Neutrophil (primary cell): Measurements from ENCODE around the gene FCHO1.

Experiments
- H3K27ac ChIP-seq: fragments of 200-600 bp; sonication (generic); 2 replicates; pipeline ENCODE4 v1.5.1; 2016; ENCODE audit warnings: mild to moderate bottlenecking, moderate library complexity
- H3K27me3 ChIP-seq: fragments of 200-600 bp; sonication (generic); 2 replicates; pipeline ENCODE4 v1.6.0; 2016; ENCODE audit warnings: mild to moderate bottlenecking
- H3K36me3 ChIP-seq: fragments of 200-600 bp; sonication (generic); 2 replicates; pipeline ENCODE4 v1.5.1; 2017
- H3K4me1 ChIP-seq, 2 experiments: fragments of 200-600 bp in 1 of 2; sonication (generic) in 1 of 2; 1 replicate in 1 of 2; 2 replicates in 1 of 2; pipeline versions ENCODE4 v1.5.1 to v1.6.1; 2013 to 2016; ENCODE audit warnings: low read depth in 1 of 2, low read length in 1 of 2, mild to moderate bottlenecking in 1 of 2, moderate library complexity in 1 of 2; ENCODE audit not compliant: control insufficient read depth in 1 of 2, insufficient read depth in 1 of 2
- H3K4me3 ChIP-seq, 2 experiments: fragments of 200-600 bp in 1 of 2; sonication (generic) in 1 of 2; 1 replicate in 1 of 2; 2 replicates in 1 of 2; pipeline ENCODE4 v1.5.1; 2013 to 2016; ENCODE audit warnings: low read depth in 1 of 2, low read length in 1 of 2, mild to moderate bottlenecking in 1 of 2, moderate library complexity in 1 of 2
- H3K9me3 ChIP-seq: fragments of 200-600 bp; sonication (generic); 2 replicates; pipeline ENCODE4 v1.5.1; 2016
- TF ChIP-seq, protein P1 (sequence below): fragments of 200-600 bp; sonication (generic); IDR thresholded peaks from 2 replicates; pipeline ENCODE4 v1.5.1; 2016; ENCODE audit warnings: antibody characterized with exemption

FCHO1 gene, protein sequence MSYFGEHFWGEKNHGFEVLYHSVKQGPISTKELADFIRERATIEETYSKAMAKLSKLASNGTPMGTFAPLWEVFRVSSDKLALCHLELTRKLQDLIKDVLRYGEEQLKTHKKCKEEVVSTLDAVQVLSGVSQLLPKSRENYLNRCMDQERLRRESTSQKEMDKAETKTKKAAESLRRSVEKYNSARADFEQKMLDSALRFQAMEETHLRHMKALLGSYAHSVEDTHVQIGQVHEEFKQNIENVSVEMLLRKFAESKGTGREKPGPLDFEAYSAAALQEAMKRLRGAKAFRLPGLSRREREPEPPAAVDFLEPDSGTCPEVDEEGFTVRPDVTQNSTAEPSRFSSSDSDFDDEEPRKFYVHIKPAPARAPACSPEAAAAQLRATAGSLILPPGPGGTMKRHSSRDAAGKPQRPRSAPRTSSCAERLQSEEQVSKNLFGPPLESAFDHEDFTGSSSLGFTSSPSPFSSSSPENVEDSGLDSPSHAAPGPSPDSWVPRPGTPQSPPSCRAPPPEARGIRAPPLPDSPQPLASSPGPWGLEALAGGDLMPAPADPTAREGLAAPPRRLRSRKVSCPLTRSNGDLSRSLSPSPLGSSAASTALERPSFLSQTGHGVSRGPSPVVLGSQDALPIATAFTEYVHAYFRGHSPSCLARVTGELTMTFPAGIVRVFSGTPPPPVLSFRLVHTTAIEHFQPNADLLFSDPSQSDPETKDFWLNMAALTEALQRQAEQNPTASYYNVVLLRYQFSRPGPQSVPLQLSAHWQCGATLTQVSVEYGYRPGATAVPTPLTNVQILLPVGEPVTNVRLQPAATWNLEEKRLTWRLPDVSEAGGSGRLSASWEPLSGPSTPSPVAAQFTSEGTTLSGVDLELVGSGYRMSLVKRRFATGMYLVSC

DNA sequence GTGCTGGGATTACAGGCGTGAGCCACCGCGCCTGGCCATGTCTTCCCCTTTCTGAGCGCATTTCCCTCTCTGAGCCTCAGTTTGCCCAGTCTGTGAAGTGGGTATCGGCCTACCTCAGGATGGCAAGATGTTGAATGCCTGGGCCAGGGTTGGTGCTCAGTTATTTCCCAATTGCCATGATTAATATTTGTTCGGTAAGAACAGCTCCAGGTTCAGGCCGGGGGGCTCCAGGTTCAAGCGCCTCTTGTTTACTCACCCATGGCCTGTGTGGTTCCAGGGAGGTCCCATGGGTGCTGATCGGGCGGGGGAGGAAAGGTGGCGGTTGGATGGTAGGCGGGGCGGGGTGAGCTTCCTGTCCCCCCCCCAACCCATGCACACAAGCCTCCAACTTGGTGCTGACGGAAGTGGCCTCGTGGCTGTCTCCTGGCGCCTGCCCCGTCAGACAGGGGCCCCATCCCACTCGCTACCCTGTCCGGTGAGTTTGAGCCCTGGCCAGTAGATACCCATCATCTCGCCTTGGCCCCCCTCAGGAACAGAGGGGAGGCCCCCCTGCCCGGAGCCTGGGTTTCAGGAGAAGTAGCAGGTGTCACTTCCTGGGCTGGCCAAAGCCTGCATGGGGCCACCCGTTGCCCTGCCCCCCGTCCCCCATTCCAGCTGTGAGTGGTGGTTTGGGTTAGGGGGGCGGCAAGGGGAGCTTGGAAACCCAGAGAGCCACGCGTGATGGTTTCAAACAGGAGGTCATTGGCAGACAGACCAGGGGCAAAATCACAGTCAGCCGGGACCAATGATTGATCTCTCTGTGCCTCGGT lies at the start of gene FCHO1:
TSS of gene FCHO1 (plus strand) at position 375 of the 809 bp plus-strand sequence. CDS start 3,688 bp downstream, outside the sequence.
- Histone ChIP-seq H3K4me3 (peak within 1 kb of the TSS; percentile 56 to 72), H3K27me3 (no peaks in the 10 kb centered on the region), H3K4me1 (peaks cover 63 to 65% of the 10 kb centered on the region in 2 experiments), H3K27ac (peak within 1 kb of the TSS; percentile 96), H3K36me3 (peaks cover 27% of the 10 kb centered on the region), H3K9me3 (no peaks in the 10 kb centered on the region)
- TF ChIP-seq, protein P1, sequence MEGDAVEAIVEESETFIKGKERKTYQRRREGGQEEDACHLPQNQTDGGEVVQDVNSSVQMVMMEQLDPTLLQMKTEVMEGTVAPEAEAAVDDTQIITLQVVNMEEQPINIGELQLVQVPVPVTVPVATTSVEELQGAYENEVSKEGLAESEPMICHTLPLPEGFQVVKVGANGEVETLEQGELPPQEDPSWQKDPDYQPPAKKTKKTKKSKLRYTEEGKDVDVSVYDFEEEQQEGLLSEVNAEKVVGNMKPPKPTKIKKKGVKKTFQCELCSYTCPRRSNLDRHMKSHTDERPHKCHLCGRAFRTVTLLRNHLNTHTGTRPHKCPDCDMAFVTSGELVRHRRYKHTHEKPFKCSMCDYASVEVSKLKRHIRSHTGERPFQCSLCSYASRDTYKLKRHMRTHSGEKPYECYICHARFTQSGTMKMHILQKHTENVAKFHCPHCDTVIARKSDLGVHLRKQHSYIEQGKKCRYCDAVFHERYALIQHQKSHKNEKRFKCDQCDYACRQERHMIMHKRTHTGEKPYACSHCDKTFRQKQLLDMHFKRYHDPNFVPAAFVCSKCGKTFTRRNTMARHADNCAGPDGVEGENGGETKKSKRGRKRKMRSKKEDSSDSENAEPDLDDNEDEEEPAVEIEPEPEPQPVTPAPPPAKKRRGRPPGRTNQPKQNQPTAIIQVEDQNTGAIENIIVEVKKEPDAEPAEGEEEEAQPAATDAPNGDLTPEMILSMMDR, result peak; percentile 12

DNA sequence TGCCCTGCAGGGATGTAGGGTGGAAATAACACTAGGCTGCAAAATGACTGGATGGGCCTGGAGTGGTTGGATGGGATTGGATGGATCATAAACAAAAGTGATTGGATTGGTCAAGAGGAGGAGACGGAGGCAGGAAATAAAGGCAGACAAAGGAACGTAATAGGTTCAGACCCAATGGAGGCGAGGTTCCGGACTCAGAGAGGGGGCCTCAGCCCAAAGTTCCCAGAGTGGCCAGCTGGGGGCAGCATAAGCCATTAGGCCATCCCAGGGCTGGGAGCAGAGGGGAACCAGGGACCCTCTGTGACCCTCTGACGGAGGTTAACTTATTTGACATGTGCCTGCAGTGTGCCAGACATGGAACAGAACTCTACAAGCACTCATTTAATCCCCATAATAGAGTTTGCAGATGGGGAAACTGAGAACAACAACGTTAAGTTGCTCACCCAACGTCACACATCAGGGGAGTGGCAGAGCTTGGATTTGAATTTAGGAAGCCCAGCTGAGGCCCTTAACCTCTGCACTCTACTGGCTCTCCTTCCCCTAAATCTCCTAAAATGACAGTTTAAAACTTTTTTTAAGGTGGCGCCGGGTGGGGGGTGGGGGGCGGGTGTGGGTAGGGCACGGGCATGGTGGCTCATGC lies 47.3 kb upstream of the FCHO1 start:
- H3K4me1 ChIP-seq, result peaks cover 0 to 3% of the 10 kb centered on the region in 2 experiments
- no peaks in the 10 kb centered on the region for H3K9me3 ChIP-seq
- TF ChIP-seq, protein P1, result peak; percentile 92
- no peak overlapping the region for H3K4me3 ChIP-seq
- H3K27ac ChIP-seq, result no peak overlapping the region
- peaks cover 17% of the 10 kb centered on the region for H3K27me3 ChIP-seq
- no peaks in the 10 kb centered on the region for H3K36me3 ChIP-seq

GRCh38 chr19:17706750-17707181 lies 44.5 kb upstream of the FCHO1 start:
- TF ChIP-seq, protein P1, result no peak

DNA sequence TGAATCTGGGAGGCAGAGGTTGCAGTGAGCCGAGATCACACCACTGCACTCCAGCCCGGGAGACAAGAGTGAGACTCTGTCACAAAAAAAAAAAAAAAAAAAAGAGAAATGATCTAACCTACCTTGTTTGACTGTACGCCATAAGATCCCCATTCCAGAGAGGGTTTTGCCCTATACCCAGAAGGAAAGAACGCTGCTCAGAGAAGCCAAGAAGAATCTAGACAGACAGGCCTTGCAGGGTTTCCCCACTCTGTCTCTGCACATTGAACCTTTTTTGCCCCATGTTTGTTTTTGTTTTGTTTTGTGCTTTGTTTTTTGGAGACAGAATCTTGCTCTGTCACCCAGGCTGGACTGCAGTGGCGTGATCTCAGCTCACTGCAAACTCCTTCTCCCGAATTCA lies 39.4 kb upstream of the FCHO1 start:
- Histone ChIP-seq H3K4me1 (peaks cover 5 to 8% of the 10 kb centered on the region in 2 experiments), H3K9me3 (no peaks in the 10 kb centered on the region)
- TF ChIP-seq, protein P1, result no peak

More at GRCh38 chr19:17706750-17707181, 44.5 kb upstream of the FCHO1 start:
- no peak overlapping the region for H3K27ac ChIP-seq
- H3K9me3 ChIP-seq, result no peaks in the 10 kb centered on the region
- no peaks in the 10 kb centered on the region for H3K36me3 ChIP-seq
- H3K27me3 ChIP-seq, result no peaks in the 10 kb centered on the region
- peaks cover 0 to 3% of the 10 kb centered on the region in 2 experiments for H3K4me1 ChIP-seq
- H3K4me3 ChIP-seq, result no peak overlapping the region

More for the DNA sequence above, 39.4 kb upstream of the FCHO1 start:
- no peak overlapping the region for H3K27ac ChIP-seq
- H3K4me3 ChIP-seq, result no peak overlapping the region
- no peaks in the 10 kb centered on the region for H3K27me3 ChIP-seq
- H3K36me3 ChIP-seq, result no peaks in the 10 kb centered on the region
